ENCODE measurements around the gene SLC4A5. TPM values are rescaled to one million over a fixed set of nuclear protein-coding genes. Genes with fewer than 3 reads are reported as not detected.

SLC4A5 gene
- total RNA-seq, 2 donors from 2014 or later, result 0.45 to 2.8 TPM

GRCh38 chr2:74227646-74228045 lies 115.6 kb downstream of the SLC4A5 start:
- intact Hi-C loops (cut with DNase I), result no loop called here
- no peaks in the 10 kb centered on the region for H3K9me3 ChIP-seq
- no peaks in the 10 kb centered on the region for H3K27me3 ChIP-seq
- H3K4me3 ChIP-seq, result no peak overlapping the region
- H3K27ac ChIP-seq, result no peak overlapping the region
- no peak overlapping the region for H3K9ac ChIP-seq (ENCODE audit: low read depth in 2 of 2, low read length in 2 of 2)
- no peak for DNase-seq
- TF ChIP-seq, protein P1, sequence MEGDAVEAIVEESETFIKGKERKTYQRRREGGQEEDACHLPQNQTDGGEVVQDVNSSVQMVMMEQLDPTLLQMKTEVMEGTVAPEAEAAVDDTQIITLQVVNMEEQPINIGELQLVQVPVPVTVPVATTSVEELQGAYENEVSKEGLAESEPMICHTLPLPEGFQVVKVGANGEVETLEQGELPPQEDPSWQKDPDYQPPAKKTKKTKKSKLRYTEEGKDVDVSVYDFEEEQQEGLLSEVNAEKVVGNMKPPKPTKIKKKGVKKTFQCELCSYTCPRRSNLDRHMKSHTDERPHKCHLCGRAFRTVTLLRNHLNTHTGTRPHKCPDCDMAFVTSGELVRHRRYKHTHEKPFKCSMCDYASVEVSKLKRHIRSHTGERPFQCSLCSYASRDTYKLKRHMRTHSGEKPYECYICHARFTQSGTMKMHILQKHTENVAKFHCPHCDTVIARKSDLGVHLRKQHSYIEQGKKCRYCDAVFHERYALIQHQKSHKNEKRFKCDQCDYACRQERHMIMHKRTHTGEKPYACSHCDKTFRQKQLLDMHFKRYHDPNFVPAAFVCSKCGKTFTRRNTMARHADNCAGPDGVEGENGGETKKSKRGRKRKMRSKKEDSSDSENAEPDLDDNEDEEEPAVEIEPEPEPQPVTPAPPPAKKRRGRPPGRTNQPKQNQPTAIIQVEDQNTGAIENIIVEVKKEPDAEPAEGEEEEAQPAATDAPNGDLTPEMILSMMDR (IDR thresholded peaks at IDR 0.05), result no peak
- no peaks in the 10 kb centered on the region for H3K4me1 ChIP-seq
- no peaks in the 10 kb centered on the region for H3K36me3 ChIP-seq

DNA sequence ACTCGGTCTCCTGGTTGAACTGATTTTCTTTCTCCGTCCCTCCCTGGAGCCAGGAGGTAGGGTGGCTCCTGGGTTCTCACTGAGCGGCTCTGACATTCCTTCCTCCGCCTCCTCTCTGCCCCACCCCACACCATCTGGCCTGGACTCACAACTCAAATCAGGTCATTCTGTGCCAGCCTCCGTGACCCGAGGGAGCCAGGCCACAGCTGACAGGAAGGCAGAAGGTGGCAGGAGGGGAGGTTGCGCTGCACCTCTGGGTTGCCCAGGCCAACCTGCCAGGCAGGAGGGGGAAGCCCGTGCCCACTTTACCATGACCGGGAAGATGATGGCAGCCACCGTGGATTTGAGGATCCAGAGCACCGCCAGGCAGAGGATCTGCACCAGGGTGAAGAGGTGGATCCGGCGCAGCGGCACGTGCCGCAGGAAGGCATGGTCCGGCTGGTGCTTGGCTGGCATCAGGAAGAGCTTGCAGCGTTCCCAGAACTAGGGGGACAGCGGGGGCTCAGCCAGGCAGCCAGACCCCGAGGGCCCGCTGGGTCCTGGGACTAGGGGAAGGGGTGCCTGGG lies 116.5 kb downstream of the SLC4A5 start:
- TF ChIP-seq, protein P1 (IDR thresholded peaks at IDR 0.05), result no peak
- H3K27me3 ChIP-seq, result no peaks in the 10 kb centered on the region
- no peaks in the 10 kb centered on the region for H3K4me1 ChIP-seq
- no peaks in the 10 kb centered on the region for H3K9me3 ChIP-seq
- H3K27ac ChIP-seq, result no peak overlapping the region
- H3K36me3 ChIP-seq, result no peaks in the 10 kb centered on the region
- H3K4me3 ChIP-seq, result no peak overlapping the region
- H3K9ac ChIP-seq (ENCODE audit: low read depth in 2 of 2, low read length in 2 of 2), result no peak overlapping the region
- DNase-seq, result no peak
- intact Hi-C loops (cut with DNase I), result no loop called here

DNA sequence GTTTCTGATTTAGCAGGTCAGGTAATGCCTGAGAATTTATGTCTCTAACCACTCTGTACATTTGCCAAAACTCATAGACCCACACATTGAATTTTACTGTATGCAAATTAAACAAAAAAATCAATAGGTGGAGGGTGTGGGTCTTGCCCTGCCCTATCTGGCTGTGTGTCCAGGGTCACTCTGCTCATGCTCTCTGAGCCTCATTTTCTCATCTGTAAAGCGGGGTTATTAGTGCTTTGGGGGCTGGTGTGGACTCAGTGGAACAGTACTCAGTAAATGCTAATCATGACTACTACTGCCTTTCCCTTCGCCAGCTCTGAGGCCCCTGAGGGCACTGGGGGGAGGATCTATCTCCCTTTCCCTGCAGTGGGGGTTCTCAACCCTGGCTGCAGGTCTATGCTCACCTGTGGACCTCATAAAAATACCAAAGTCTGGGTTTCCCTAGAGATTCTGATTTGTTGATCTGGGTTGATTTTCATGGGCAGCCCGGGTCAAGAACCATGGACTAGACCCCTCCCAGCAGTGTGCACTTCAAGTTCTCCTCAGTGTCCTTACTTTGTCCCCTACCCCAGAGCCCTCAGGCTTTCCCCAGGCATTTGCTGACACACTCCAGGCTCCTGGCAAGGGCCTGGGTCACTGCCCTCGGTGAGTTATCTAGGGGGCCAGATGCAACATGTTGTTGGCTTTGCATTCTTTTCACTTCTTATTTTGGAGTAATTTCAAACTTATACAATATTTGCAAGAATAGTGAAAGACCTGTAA lies 117.3 kb downstream of the SLC4A5 start:
- H3K9ac ChIP-seq (ENCODE audit: low read depth in 2 of 2, low read length in 2 of 2), result no peak overlapping the region
- TF ChIP-seq, protein P1 (IDR thresholded peaks at IDR 0.05), result no peak
- H3K36me3 ChIP-seq, result no peaks in the 10 kb centered on the region
- no peak overlapping the region for H3K4me3 ChIP-seq
- H3K9me3 ChIP-seq, result no peaks in the 10 kb centered on the region
- H3K4me1 ChIP-seq, result no peaks in the 10 kb centered on the region
- no peak for DNase-seq
- no peaks in the 10 kb centered on the region for H3K27me3 ChIP-seq
- intact Hi-C loops (cut with DNase I), result no loop called here
- H3K27ac ChIP-seq, result no peak overlapping the region

GRCh38 chr2:74223941-74224770 lies 119.1 kb downstream of the SLC4A5 start:
- Histone ChIP-seq H3K27me3 (no peaks in the 10 kb centered on the region), H3K27ac (no peak overlapping the region), H3K4me3 (no peak overlapping the region), H3K9me3 (no peaks in the 10 kb centered on the region), H3K9ac (ENCODE audit: low read depth in 2 of 2, low read length in 2 of 2) (no peak overlapping the region), H3K36me3 (no peaks in the 10 kb centered on the region), H3K4me1 (no peaks in the 10 kb centered on the region)
- TF ChIP-seq, protein P1 (IDR thresholded peaks at IDR 0.05), result no peak
- intact Hi-C loops (cut with DNase I), result no loop called here
- DNase-seq, result no peak

- H3K9me3 ChIP-seq, result no peaks in the 10 kb centered on the region
- no peaks in the 10 kb centered on the region for H3K36me3 ChIP-seq
- H3K9ac ChIP-seq (ENCODE audit: low read depth in 2 of 2, low read length in 2 of 2), result no peak overlapping the region
- no peaks in the 10 kb centered on the region for H3K4me1 ChIP-seq
- H3K4me3 ChIP-seq, result no peak overlapping the region
- intact Hi-C loops (cut with DNase I), result no loop called here
- TF ChIP-seq, protein P1 (IDR thresholded peaks at IDR 0.05), result no peak
- H3K27me3 ChIP-seq, result no peaks in the 10 kb centered on the region
- no peak for DNase-seq
- H3K27ac ChIP-seq, result no peak overlapping the region
These were observed 120.9 kb downstream of the SLC4A5 start for GRCh38 chr2:74222300-74222650.

Data from colonic mucosa (tissue), 4 donors.